ENCODE data around the gene TMEM101.

- TF ChIP-seq CTCF (conservative IDR thresholded peaks at IDR 0.05; ENCODE audit: low read length) (no peak), EZH2phosphoT487 (IDR thresholded peaks at IDR 0.05; ENCODE audit: borderline replicate concordance, low read depth, low read length) (no peak)
Observed at GRCh38 chr17:43974382-43975266, 40.1 kb downstream of the TMEM101 start.

All from OCI-LY7 (cell line).